BJ (cell line): ENCODE data around the gene NIBAN1. TPM values are rescaled to one million over a fixed set of nuclear protein-coding genes. Genes with fewer than 3 reads are reported as not detected.

Experiments
- CTCF ChIA-PET: fragments of 350-600 bp; formaldehyde crosslinking; extraction: SDS; loops from one replicate; lab custom pipeline; 2021; ENCODE audit warnings: antibody characterized with exemption, inconsistent platforms; lab: Yijun Ruan, JAX
- POLR2A ChIA-PET: fragments of 300-600 bp; sonication (Branson Sonifier 250); formaldehyde crosslinking; extraction: SDS; loops from one replicate; lab custom pipeline; 2021; ENCODE audit warnings: antibody characterized with exemption; lab: Charles Lee
- DNase-seq: peaks from one replicate; pipeline ENCODE4 v3.0.0-alpha.2; 2011; ENCODE audit warnings: low read depth
- H3K27me3 ChIP-seq: 2 replicates; pipeline ENCODE4 v1.6.0; 2011; ENCODE audit warnings: low read length; ENCODE audit not compliant: control insufficient read depth, insufficient read depth
- H3K36me3 ChIP-seq: 2 replicates; pipeline ENCODE4 v1.5.1; 2011; ENCODE audit warnings: low read length; ENCODE audit not compliant: control insufficient read depth, insufficient read depth
- H3K4me3 ChIP-seq: 2 replicates; pipeline ENCODE4 v1.5.1; 2011; ENCODE audit warnings: low read depth, mild to moderate bottlenecking, control low read depth, low read length
- polyA plus RNA-seq: library from polyadenylated mRNA; depleted of rRNA; stranded (reverse); fragments of >200 nt; gene quantifications from 2 replicates; pipeline ENCODE4 v1.2.3, GENCODE V29; 2011
- TF ChIP-seq, protein P1 (sequence below): IDR thresholded peaks from 2 replicates; pipeline ENCODE4 v1.5.1; 2011; ENCODE audit warnings: low read depth, mild to moderate bottlenecking, control low read depth, inconsistent platforms, low read length, moderate library complexity; ENCODE audit not compliant: insufficient read depth

NIBAN1 gene
- polyA plus RNA-seq, 1 experiment: 28.2 TPM

DNA sequence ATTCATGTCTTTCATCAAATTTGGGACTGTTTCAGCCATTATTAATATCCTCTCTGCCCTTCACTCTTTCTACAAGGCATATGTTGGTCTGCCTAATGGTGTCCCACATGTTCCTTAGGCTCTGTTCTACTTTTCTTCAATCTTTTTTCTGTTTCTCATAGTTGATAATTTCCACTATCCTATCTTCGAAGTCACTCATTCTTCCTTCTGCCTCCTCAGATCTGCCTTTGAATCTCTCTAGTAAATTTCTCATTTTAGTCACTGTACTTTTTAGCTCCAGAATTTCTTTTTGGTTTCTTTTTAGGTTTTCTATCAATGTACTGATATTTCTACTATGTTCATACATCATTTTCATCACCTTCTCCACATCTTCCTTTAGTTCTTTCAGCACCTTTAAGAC, 20.0 kb upstream of the NIBAN1 start:
- ChIA-PET POLR2A (no interaction called here), CTCF (no interaction called here)
- H3K4me3 ChIP-seq: no peak overlapping the region
- no peak for DNase-seq
- TF ChIP-seq, protein P1, sequence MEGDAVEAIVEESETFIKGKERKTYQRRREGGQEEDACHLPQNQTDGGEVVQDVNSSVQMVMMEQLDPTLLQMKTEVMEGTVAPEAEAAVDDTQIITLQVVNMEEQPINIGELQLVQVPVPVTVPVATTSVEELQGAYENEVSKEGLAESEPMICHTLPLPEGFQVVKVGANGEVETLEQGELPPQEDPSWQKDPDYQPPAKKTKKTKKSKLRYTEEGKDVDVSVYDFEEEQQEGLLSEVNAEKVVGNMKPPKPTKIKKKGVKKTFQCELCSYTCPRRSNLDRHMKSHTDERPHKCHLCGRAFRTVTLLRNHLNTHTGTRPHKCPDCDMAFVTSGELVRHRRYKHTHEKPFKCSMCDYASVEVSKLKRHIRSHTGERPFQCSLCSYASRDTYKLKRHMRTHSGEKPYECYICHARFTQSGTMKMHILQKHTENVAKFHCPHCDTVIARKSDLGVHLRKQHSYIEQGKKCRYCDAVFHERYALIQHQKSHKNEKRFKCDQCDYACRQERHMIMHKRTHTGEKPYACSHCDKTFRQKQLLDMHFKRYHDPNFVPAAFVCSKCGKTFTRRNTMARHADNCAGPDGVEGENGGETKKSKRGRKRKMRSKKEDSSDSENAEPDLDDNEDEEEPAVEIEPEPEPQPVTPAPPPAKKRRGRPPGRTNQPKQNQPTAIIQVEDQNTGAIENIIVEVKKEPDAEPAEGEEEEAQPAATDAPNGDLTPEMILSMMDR: no peak
- no peaks in the 10 kb centered on the region for H3K36me3 ChIP-seq
- 0 out of 2 replicates have a peak, but pooled peaks cover 2% of the 10 kb centered on the region for H3K27me3 ChIP-seq

DNA sequence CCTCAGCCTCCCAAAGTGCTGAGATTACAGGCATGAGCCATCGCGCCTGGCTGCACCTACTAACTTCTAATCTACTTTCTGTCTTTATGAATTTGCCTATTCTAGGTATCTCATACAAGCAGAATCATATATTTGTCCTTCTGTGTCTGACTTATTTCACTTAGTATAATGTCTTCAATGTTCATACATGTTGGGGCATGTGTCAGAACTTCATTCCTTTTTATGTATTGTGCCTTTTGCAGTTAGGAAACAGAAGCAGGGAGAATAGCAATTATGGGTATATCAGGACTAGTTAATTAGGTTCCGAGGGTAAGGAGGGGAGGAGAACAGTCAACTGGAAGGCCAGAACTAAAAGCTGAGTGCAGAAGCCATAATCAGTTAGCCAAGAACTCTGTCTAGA, 18.0 kb upstream of the NIBAN1 start:
- H3K27me3 ChIP-seq: no peaks in the 10 kb centered on the region
- ChIA-PET POLR2A (no interaction called here), CTCF (interaction anchor here (1.9 to 4.6 kb wide), 2 partner anchors 177 to 187 kb away, joined by 6 to 21 read pairs; no protein-coding TSS in a partner anchor)

DNA sequence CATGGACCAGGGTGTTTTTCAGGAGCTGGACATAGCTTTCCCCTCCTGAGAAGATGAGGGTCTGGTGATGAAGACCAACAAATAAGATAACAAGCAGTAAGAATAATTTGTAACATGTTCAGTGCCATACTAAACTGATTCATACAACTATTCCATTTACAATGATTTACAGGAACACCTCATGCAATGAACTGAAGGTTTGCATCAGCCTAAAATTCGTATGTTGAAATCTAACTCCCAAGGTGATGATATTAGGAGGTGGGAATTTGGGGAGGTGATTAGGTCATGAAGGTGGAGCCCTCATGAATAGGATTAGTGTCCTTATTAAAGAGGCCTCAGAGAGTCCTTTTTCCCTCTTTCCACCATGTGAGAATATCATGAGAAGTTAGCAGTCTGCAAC, 15.9 kb upstream of the NIBAN1 start:
- TF ChIP-seq, protein P1: no peak
- Histone ChIP-seq H3K36me3 (no peaks in the 10 kb centered on the region), H3K27me3 (no peaks in the 10 kb centered on the region), H3K4me3 (no peak overlapping the region)
- ChIA-PET POLR2A (no interaction called here), CTCF (interaction anchor here (4.6 kb wide), 1 partner anchor 179 kb away, joined by 21 read pairs; no protein-coding TSS in a partner anchor)
- no peak for DNase-seq

More for the DNA sequence above, 18.0 kb upstream of the NIBAN1 start:
- no peak for DNase-seq
- H3K4me3 ChIP-seq: no peak overlapping the region
- no peaks in the 10 kb centered on the region for H3K36me3 ChIP-seq
- TF ChIP-seq, protein P1: no peak

DNA sequence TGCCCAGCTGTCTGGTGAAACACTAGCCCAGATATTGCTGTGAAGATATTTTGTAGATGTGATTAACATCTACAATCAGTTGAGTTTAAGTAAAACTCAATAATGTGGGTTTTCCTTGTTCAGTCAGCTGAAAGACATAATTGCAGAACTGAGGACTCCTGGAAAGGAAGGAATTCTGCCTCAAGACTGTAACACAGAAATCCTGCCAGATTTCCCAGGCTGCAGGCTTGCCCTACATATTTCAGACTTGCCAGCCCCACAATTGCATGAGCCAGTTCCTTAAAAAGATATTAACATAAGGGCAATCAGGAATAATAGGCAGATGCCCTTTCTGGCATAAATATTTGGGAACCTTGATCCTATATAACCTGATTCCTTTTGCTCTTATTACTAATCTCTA, 14.2 kb upstream of the NIBAN1 start:
- CTCF ChIA-PET: interaction anchor here (0.8 to 19.3 kb wide), 7 partner anchors 9 to 681 kb away, joined by 4 to 300 read pairs (median 9); partner anchors contain the start of gene NIBAN1
- H3K36me3 ChIP-seq: no peaks in the 10 kb centered on the region
- no peaks in the 10 kb centered on the region for H3K27me3 ChIP-seq
- TF ChIP-seq, protein P1: no peak
- POLR2A ChIA-PET: no interaction called here
- no peak for DNase-seq
- no peak overlapping the region for H3K4me3 ChIP-seq

DNA sequence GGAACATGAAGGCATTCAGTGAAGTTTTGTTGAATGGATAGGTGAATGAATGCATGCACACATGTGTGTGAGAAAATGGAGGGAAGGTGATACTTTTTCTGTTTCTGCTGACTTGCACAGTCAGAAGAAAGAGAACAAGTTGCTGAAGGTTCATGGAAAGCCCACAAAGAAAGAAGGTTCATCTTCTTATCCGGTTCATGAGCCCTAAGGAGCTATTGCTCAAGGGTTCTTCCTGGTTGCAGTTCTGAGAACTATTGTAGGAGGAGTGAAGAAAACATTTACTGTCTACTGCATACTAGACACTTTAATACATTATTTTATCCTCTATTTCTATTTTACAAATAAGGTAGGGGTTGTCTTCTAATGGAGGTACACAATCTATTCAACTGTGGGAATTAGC, 13.4 kb upstream of the NIBAN1 start:
- no peaks in the 10 kb centered on the region for H3K36me3 ChIP-seq
- H3K27me3 ChIP-seq: no peaks in the 10 kb centered on the region
- TF ChIP-seq, protein P1: no peak
- ChIA-PET POLR2A (no interaction called here), CTCF (interaction anchor here (0.8 to 19.3 kb wide), 6 partner anchors 9 to 682 kb away, joined by 4 to 300 read pairs (median 6); partner anchors contain the start of gene NIBAN1)
- DNase-seq: no peak
- no peak overlapping the region for H3K4me3 ChIP-seq
